Keratinocyte (primary cell): ENCODE results near the gene KLF3.

ENCODE experiments used
- CTCF ChIP-seq, 3 experiments: IDR thresholded peaks in 1 of 3; conservative IDR thresholded peaks in 1 of 3; optimal IDR thresholded peaks in 1 of 3; 2 replicates in 2 of 3; 3 replicates in 1 of 3; pipeline versions ENCODE3 to v1.5.1; 2011; ENCODE audit warnings: low read length in 3 of 3, mild to moderate bottlenecking in 3 of 3, moderate library complexity in 2 of 3, control low read depth in 1 of 3, inconsistent platforms in 1 of 3; ENCODE audit not compliant: insufficient read depth in 2 of 3; ENCODE audit errors: extremely low read depth in 1 of 3
- EZH2 ChIP-seq: IDR thresholded peaks from one replicate; pipeline ENCODE4 v1.6.1; 2012; ENCODE audit warnings: inconsistent platforms, mild to moderate bottlenecking, low read length, moderate library complexity

DNA sequence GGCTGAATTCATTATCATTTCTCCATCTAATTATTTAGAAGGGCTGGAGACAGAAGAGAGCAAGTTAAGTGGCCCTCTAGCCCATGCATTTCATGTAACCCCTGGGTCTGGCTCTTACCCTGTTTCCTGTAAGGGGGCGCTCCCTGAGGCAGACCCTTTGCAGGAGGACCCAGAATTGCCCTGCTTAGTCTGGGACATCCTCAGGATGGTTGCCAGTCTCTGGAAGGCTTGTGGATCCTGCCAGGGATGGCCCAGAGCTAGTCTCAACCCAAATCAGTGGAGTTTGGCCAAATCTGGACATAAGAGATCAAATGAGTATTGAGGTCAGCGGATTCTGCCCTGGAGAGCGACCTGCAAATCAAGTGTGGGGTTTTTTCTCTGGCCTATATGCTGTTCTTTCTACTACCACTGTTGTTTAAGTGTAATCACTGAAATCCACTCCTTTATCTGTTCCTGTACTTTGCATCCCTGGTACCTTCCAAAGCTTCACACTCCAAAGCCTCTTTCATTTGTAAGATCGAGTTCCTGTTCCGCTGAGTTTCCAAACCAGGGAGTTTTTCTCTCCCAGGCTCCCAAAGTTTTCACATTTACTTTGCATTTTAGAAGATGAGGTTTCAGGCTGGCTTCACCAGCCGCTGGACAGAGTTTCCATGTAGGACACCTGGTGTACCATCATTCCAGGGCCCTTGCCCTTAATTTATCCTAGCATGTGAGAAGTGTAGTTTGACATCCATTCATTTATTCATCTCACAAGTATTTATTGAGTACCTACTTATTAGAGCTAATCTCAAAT, 6.3 kb downstream of the KLF3 start:
- TF ChIP-seq CTCF (optimal IDR thresholded peaks at IDR 0.05 in 1 of 3, IDR thresholded peaks at IDR 0.05 in 1 of 3, conservative IDR thresholded peaks at IDR 0.05 in 1 of 3; ENCODE audit: extremely low read depth in 1 of 3, insufficient read depth in 2 of 3, low read length in 3 of 3) = no peak
- no peak for TF ChIP-seq EZH2
